Breast epithelium (tissue), 4 donors: ENCODE results near the gene DNASE1L1. TPM values are rescaled to one million over a fixed set of nuclear protein-coding genes. Genes with fewer than 3 reads are reported as not detected.

Experiments
- DNase-seq, 2 donors: peaks; one replicate each; pipeline ENCODE4 v3.0.0-alpha.2; 2019; ENCODE audit warnings: low spot score in 2 of 2
- H3K27ac ChIP-seq, 2 donors: fragments of 200-600 bp; sonication (generic) in 1 of 2; one replicate each; pipeline ENCODE4 v1.5.1; 2016 to 2019; ENCODE audit warnings: mild to moderate bottlenecking in 1 of 2
- H3K27me3 ChIP-seq, 2 donors: fragments of 200-600 bp; sonication (generic) in 1 of 2; one replicate each; pipeline versions ENCODE4 v1.5.1 to v1.6.0; 2017 to 2019; ENCODE audit warnings: control low read depth in 1 of 2, mild to moderate bottlenecking in 1 of 2
- H3K36me3 ChIP-seq: fragments of 200-600 bp; one replicate; pipeline ENCODE4 v1.5.1; 2019
- H3K4me1 ChIP-seq, 2 donors: fragments of 200-600 bp; sonication (generic); one replicate each; pipeline ENCODE4 v1.5.1; 2016 to 2019; ENCODE audit warnings: control low read depth in 1 of 2
- H3K4me3 ChIP-seq, 3 donors: fragments of 200-600 bp; sonication (generic); 1 replicate in 2 of 3; 2 replicates in 1 of 3; pipeline ENCODE4 v1.5.1; 2016 to 2019; ENCODE audit warnings: mild to moderate bottlenecking in 3 of 3, moderate library complexity in 2 of 3
- H3K9me3 ChIP-seq, 2 donors: fragments of 200-600 bp; sonication (generic) in 1 of 2; one replicate each; pipeline ENCODE4 v1.5.1; 2016 to 2019; ENCODE audit warnings: control low read depth in 1 of 2
- POLR2A ChIP-seq: fragments of 450-650 bp; IDR thresholded peaks from one replicate; pipeline ENCODE4 v1.6.1; 2016; ENCODE audit warnings: antibody characterized with exemption, mild to moderate bottlenecking, moderate library complexity
- POLR2AphosphoS5 ChIP-seq, 3 donors: sonication (generic); formaldehyde crosslinking; IDR thresholded peaks; one replicate each; pipeline ENCODE4 v1.6.1; 2017; ENCODE audit warnings: antibody characterized with exemption in 3 of 3
- intact Hi-C: fragments of 100-400 bp; cut with DNase I; formaldehyde crosslinking; loops from one replicate; pipeline ENCODE4 v1.15.1; 2023; ENCODE audit warnings: low total_unique reads
- total RNA-seq, 3 donors: library from RNA; depleted of rRNA; stranded (reverse); fragments of >200 nt; gene quantifications; one replicate each; pipeline ENCODE4 v1.1.0, GENCODE V29; 2016
- TF ChIP-seq, protein P1 (sequence below), 3 donors: fragments of 450-650 bp; IDR thresholded peaks; one replicate each; pipeline ENCODE4 v1.5.1; 2016 to 2017; ENCODE audit warnings: antibody characterized with exemption in 3 of 3, mild to moderate bottlenecking in 3 of 3, moderate library complexity in 3 of 3

The DNASE1L1 gene
- total RNA-seq, 3 donors from 2014 or later: 26.2 to 44.3 (median 26.9) TPM

DNA sequence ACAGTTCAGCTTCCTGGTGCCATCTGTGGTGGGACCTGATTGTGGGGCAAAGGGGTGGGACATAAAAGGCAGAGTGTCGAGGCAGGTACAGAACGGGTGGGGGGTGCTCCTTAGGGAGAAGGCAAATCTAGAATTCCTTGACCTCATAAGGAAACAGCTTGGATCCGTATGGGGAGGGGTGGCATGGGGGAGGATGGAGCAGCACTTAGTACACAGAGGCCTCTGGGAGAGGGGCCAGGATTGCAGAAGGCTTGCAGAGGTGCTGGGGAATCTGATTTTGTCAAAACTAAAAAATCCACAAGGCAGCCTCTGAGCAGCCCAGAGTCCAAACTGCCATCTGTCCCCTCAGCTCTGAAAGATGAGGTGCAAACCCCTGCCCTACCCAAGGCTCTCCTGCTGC, 32.3 kb downstream of the DNASE1L1 start:
- intact Hi-C loops: no loop called here
- Histone ChIP-seq H3K4me1 (no peaks in the 10 kb centered on the region), H3K9me3 (no peaks in the 10 kb centered on the region), H3K27ac (peak overlapping the region in 1 of 2 donors; percentile 98), H3K4me3 (no peak overlapping the region), H3K36me3 (no peaks in the 10 kb centered on the region), H3K27me3 (peaks cover 0 to 18% of the 10 kb centered on the region in 2 donors)
- DNase-seq: no peak
- TF ChIP-seq POLR2AphosphoS5 (IDR thresholded peaks at IDR 0.05): no peak
- TF ChIP-seq POLR2A: no peak
- TF ChIP-seq, protein P1, sequence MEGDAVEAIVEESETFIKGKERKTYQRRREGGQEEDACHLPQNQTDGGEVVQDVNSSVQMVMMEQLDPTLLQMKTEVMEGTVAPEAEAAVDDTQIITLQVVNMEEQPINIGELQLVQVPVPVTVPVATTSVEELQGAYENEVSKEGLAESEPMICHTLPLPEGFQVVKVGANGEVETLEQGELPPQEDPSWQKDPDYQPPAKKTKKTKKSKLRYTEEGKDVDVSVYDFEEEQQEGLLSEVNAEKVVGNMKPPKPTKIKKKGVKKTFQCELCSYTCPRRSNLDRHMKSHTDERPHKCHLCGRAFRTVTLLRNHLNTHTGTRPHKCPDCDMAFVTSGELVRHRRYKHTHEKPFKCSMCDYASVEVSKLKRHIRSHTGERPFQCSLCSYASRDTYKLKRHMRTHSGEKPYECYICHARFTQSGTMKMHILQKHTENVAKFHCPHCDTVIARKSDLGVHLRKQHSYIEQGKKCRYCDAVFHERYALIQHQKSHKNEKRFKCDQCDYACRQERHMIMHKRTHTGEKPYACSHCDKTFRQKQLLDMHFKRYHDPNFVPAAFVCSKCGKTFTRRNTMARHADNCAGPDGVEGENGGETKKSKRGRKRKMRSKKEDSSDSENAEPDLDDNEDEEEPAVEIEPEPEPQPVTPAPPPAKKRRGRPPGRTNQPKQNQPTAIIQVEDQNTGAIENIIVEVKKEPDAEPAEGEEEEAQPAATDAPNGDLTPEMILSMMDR (IDR thresholded peaks at IDR 0.05): no peak

DNA sequence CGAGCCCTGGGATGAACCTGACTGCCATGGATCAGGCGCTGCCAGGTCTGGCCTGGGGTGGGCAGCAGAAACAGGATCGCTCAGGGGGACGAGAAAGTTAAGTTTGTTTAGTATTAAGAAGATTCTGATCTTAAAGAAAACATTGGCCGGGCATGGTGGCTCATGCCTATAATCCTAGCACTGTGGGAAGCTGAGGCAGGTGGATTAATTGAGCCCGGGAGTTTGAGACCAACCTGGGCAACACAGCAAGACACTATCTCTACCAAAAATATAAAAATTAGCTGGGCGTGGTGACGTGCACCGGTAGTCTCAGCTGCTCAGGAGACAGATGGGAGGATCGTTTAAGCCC, 33.9 kb downstream of the DNASE1L1 start:
- TF ChIP-seq POLR2AphosphoS5 (IDR thresholded peaks at IDR 0.05): no peak
- TF ChIP-seq POLR2A: no peak
- TF ChIP-seq, protein P1 (IDR thresholded peaks at IDR 0.05): no peak
- Histone ChIP-seq H3K36me3 (no peaks in the 10 kb centered on the region), H3K4me3 (peak overlapping the region in 2 of 3 donors; percentile 68 to 79), H3K4me1 (no peaks in the 10 kb centered on the region), H3K27ac (peak overlapping the region; percentile 91 to 92), H3K9me3 (no peaks in the 10 kb centered on the region), H3K27me3 (peaks cover 0 to 18% of the 10 kb centered on the region in 2 donors)
- intact Hi-C loops: no loop called here
- no peak for DNase-seq

DNA sequence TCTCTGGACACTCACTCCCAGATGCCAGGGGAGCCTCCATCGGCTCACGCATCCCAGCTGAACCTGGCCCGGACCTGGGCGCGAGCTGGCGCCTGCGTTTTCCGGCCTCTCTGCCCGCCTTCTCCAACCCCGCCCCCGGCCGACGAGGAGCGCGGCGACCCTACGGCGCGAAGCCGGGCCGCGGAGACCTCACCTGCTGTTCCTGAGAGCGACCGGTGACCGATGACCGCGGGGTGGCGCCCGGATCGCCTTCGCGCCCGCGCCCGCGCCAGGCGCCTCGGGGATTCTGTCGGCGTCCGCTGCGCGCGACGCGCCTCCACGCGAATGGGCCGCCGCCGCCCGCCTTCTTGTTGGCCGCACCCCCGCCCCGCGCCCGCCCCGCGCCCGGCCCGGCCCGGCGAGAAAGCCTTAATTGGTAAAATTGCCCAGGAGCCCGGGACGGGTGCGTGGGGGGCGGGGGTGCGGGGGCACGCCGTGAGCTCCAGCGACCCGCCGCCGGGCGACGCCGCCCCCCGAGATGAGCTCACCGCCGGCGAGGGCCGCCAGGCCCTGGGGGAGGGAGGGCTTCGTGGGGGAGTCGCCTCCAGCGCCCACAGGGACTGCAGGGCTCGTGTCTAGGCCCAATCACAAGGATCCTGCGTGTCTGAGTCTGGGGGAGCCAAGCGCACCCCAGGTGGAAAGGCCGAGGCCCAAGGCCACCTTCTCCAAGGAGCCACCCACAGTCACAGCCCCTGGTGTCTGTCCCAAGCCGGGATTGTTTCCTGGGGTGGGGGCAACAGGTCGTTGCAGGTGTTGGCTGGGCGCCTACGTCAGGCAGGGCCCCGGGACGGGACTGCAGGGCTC, 34.5 kb downstream of the DNASE1L1 start, which contains the start of gene FLNA:
Gene FLNA (minus strand): TSS at position 322 of the 843 bp plus-strand sequence. CDS start 3,389 bp downstream, outside the sequence.
- H3K27me3 ChIP-seq: peaks cover 0 to 22% of the 10 kb centered on the region in 2 donors
- H3K27ac ChIP-seq: peak within 1 kb of the TSS; percentile 91 to 92
- H3K4me3 ChIP-seq: peak within 1 kb of the TSS; percentile 38 to 79 (median 68)
- no peaks in the 10 kb centered on the region for H3K9me3 ChIP-seq
- intact Hi-C loops: no loop called here
- peak in 1 of 3 donors; percentile 14 for TF ChIP-seq POLR2AphosphoS5 (IDR thresholded peaks at IDR 0.05)
- TF ChIP-seq, protein P1 (IDR thresholded peaks at IDR 0.05): no peak
- DNase-seq: peak in 1 of 2 donors; percentile 37
- no peaks in the 10 kb centered on the region for H3K36me3 ChIP-seq
- no peaks in the 10 kb centered on the region for H3K4me1 ChIP-seq

DNA sequence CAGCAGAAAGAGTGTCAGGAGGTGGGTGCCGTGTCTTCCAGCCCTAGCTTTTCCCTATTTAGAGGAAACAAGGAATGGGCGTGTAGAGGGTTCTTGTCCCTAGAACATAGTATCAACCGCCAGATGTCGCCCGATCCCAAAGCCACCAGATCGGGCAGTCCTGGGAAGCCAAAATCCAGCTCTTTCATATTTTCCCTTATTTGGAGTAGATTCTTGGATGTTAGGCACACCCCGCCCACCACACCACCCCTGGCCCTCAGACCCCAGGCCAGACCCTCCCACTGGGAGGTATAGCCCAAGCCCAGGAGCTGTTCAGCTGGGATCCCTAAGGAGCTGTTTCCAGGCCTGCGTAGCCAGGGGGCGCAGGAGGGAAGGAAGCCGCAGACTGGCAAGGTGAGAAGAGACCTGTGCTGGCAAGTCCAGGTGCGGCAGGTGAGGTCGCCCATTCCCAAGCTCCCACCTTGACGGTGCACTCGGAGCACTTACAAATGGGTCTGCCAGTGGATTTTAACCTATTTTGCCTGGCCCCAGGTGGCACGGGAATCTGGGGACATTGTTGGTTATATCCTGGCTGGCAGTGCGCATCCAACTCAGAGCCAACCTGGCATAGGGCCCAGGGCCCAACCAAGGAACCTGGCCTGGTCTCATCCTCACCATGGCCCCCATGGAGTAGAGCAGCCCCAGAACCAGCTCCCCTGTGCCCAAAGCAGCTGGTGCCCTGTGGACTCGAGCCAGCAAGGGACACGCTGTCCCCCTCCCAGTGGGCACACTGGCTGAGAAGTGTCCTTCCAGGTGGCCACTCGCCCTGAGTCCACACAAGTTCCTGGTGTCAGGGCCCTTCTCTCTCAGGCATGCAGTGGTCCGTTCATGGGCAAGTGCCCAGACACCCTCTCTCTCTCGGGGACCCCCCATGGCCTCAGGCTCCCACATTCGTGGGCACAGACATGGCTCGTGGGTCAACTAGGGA, 35.4 kb downstream of the DNASE1L1 start:
- no peaks in the 10 kb centered on the region for H3K9me3 ChIP-seq
- TF ChIP-seq POLR2A (no peak), POLR2AphosphoS5 (IDR thresholded peaks at IDR 0.05) (peak in 1 of 3 donors; percentile 42)
- TF ChIP-seq, protein P1 (IDR thresholded peaks at IDR 0.05): peak; percentile 27 to 66 (median 47)
- peak overlapping the region; percentile 38 to 79 (median 68) for H3K4me3 ChIP-seq
- peak; percentile 74 to 89 for DNase-seq
- H3K36me3 ChIP-seq: no peaks in the 10 kb centered on the region
- intact Hi-C loops: no loop called here
- H3K27me3 ChIP-seq: peaks cover 0 to 22% of the 10 kb centered on the region in 2 donors
- peak overlapping the region; percentile 91 to 92 for H3K27ac ChIP-seq
- no peaks in the 10 kb centered on the region for H3K4me1 ChIP-seq
